Measurements from ENCODE around the gene NPEPL1. TPM values are rescaled to one million over a fixed set of nuclear protein-coding genes. Genes with fewer than 3 reads are reported as not detected.
"Not testable (repeated sequence)": the region's sequence is repeated elsewhere in the genome, so short reads cannot be mapped to it uniquely, and the experiment has no call there.

NPEPL1 gene
- total RNA-seq, 1 donor from 2014 or later = 68.3 TPM

GRCh38 chr20:58719971-58720371, 27.4 kb downstream of the NPEPL1 start:
- no peak for TF ChIP-seq CTCF (IDR thresholded peaks at IDR 0.05)
- intact Hi-C loops (cut with DNase I) = no loop called here
- Histone ChIP-seq H3K27me3 (no peaks in the 10 kb centered on the region), H3K4me1 (no peaks in the 10 kb centered on the region), H3K9me3 (no peaks in the 10 kb centered on the region), H3K27ac (no peak overlapping the region), H3K36me3 (peaks cover 6 to 7% of the 10 kb centered on the region in 2 donors), H3K4me3 (no peak overlapping the region)
- DNase-seq (ENCODE audit: low spot score in 2 of 2) = peak in 1 of 2 donors; percentile 18

- H3K27ac ChIP-seq = no peak overlapping the region
- H3K4me1 ChIP-seq = no peaks in the 10 kb centered on the region
- no peaks in the 10 kb centered on the region for H3K27me3 ChIP-seq
- peaks cover 3 to 4% of the 10 kb centered on the region in 2 donors for H3K36me3 ChIP-seq
- intact Hi-C loops (cut with DNase I) = no loop called here
- DNase-seq (ENCODE audit: low spot score in 2 of 2) = peak in 1 of 2 donors; percentile 24
- H3K9me3 ChIP-seq = no peaks in the 10 kb centered on the region
- no peak overlapping the region for H3K4me3 ChIP-seq
- no peak for TF ChIP-seq CTCF (IDR thresholded peaks at IDR 0.05)
These were observed 28.3 kb downstream of the NPEPL1 start for GRCh38 chr20:58720890-58721289.

- Histone ChIP-seq H3K27ac (no peak overlapping the region), H3K4me1 (no peaks in the 10 kb centered on the region), H3K36me3 (no peaks in the 10 kb centered on the region), H3K4me3 (no peak overlapping the region), H3K9me3 (no peaks in the 10 kb centered on the region), H3K27me3 (no peaks in the 10 kb centered on the region)
- DNase-seq (ENCODE audit: low spot score in 2 of 2) = peak in 1 of 2 donors; percentile 65
- intact Hi-C loops (cut with DNase I) = no loop called here
- no peak for TF ChIP-seq CTCF (IDR thresholded peaks at IDR 0.05)
These were observed 29.6 kb downstream of the NPEPL1 start for GRCh38 chr20:58721951-58722778.

DNA sequence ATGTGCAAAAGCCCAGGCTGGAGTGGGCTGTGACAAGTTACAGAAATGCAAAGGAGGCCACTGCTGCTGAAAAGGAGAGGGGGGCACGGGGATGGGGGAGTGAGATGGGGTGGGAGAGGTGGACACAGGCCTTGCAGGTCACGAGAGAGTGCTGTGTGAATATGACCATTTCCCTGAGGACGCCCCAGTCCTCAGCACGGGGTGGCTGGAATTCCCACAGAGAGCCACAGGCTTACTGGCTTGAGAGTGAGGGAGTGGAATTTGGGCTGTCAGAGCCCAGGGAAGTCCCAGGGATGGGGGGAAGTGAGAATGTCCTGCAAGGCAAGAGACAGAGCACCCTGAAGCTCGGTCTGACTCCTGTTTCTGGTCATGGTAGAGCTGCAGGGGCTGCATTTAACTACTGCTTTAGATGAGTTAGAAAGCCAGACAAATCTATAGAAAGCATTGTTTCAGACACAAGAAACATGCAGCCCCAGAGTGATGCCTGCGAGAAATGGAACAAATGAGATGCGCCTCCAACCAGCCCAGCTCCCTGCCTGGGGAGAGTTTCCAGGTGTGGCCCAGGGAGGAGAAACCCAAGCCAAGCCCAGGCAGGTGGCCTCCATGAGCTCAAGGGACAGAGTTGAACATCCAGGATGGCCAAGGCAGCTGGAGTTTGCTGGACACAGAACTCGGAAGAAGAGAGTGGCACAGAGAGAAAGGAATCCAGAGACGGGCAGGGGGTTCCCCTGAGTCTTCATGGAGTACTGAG, 30.5 kb downstream of the NPEPL1 start:
- Histone ChIP-seq H3K4me3 (no peak overlapping the region), H3K27me3 (no peaks in the 10 kb centered on the region), H3K4me1 (no peaks in the 10 kb centered on the region), H3K27ac (no peak overlapping the region), H3K36me3 (no peaks in the 10 kb centered on the region), H3K9me3 (no peaks in the 10 kb centered on the region)
- intact Hi-C loops (cut with DNase I) = no loop called here
- TF ChIP-seq CTCF (IDR thresholded peaks at IDR 0.05) = no peak
- DNase-seq (ENCODE audit: low spot score in 2 of 2) = peak in 1 of 2 donors; percentile 54

GRCh38 chr20:58723628-58723984, 31.0 kb downstream of the NPEPL1 start:
- Histone ChIP-seq H3K9me3 (no peaks in the 10 kb centered on the region), H3K4me3 (no peak overlapping the region), H3K36me3 (no peaks in the 10 kb centered on the region), H3K27me3 (no peaks in the 10 kb centered on the region), H3K27ac (no peak overlapping the region), H3K4me1 (no peaks in the 10 kb centered on the region)
- no peak for TF ChIP-seq CTCF (IDR thresholded peaks at IDR 0.05)
- DNase-seq (ENCODE audit: low spot score in 2 of 2) = peak in 1 of 2 donors; percentile 56
- intact Hi-C loops (cut with DNase I) = no loop called here

- intact Hi-C loops (cut with DNase I); H3K27me3 ChIP-seq; H3K36me3 ChIP-seq; H3K9me3 ChIP-seq; H3K4me1 ChIP-seq; DNase-seq (ENCODE audit: low spot score in 2 of 2); H3K4me3 ChIP-seq; H3K27ac ChIP-seq: not testable (repeated sequence)
These were observed 33.6 kb downstream of the NPEPL1 start for GRCh38 chr20:58726156-58726555.
